ENCODE results near the gene WDFY3.

Gene WDFY3

DNA sequence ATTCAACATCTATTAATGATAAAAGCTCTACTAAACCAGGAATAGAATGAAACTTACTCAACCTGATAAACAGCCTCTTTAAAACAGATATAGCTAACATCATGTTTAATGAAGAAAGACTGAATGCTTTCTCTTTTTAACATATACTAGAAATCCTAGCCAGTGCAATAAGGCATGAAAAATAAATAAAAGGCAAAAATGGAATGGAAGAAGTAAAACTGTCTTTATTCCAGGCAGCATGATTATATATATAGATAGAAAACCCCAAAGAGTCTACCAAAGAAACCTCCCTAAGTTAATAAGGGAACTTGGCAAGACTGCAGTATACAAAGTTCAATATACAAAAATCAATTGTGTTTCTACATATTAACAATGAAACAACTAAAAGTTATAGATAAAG is 25.5 kb downstream of the WDFY3 start:
- TF ChIP-seq, protein P1, sequence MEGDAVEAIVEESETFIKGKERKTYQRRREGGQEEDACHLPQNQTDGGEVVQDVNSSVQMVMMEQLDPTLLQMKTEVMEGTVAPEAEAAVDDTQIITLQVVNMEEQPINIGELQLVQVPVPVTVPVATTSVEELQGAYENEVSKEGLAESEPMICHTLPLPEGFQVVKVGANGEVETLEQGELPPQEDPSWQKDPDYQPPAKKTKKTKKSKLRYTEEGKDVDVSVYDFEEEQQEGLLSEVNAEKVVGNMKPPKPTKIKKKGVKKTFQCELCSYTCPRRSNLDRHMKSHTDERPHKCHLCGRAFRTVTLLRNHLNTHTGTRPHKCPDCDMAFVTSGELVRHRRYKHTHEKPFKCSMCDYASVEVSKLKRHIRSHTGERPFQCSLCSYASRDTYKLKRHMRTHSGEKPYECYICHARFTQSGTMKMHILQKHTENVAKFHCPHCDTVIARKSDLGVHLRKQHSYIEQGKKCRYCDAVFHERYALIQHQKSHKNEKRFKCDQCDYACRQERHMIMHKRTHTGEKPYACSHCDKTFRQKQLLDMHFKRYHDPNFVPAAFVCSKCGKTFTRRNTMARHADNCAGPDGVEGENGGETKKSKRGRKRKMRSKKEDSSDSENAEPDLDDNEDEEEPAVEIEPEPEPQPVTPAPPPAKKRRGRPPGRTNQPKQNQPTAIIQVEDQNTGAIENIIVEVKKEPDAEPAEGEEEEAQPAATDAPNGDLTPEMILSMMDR (IDR thresholded peaks at IDR 0.05; ENCODE audit: poor library complexity, severe bottlenecking): no peak
- H3K4me3 ChIP-seq (ENCODE audit: severe bottlenecking): no peak overlapping the region
- peaks cover 8% of the 10 kb centered on the region for H3K36me3 ChIP-seq (ENCODE audit: low read depth)

DNA sequence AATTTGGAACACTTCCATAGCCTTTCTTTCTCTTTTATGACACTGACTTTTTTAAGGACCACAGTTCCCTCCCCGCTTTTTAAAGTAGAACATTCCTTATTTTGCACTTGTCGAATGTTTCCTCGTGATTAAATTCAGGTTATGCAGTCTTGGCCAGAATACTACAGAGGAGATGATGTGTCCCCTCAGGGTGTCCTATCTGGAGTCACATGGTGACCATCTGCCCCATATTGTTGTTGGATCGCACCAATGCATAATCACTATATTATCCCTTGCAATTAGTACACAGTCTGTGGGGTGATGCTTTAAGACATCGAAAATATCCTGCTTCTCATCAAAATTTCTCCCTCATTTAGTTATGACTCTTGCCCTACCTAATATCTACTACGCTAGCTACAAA is 27.4 kb downstream of the WDFY3 start:
- peaks cover 22% of the 10 kb centered on the region for H3K4me1 ChIP-seq (ENCODE audit: insufficient read depth, poor library complexity, severe bottlenecking)
- peak overlapping the region; percentile 70 for H3K27ac ChIP-seq (ENCODE audit: poor library complexity, severe bottlenecking)
- DNase-seq (ENCODE audit: low spot score): no peak
- H3K36me3 ChIP-seq (ENCODE audit: low read depth): peaks cover 8% of the 10 kb centered on the region
- TF ChIP-seq, protein P1 (IDR thresholded peaks at IDR 0.05; ENCODE audit: poor library complexity, severe bottlenecking): no peak
- ATAC-seq (ENCODE audit: low read depth): no peak
- H3K4me3 ChIP-seq (ENCODE audit: severe bottlenecking): no peak overlapping the region
- H3K27me3 ChIP-seq (ENCODE audit: insufficient read depth, poor library complexity, severe bottlenecking): no peaks in the 10 kb centered on the region
- H3K9me3 ChIP-seq (ENCODE audit: severe bottlenecking): peaks cover 8% of the 10 kb centered on the region

More for the DNA sequence above, 25.5 kb downstream of the WDFY3 start:
- Histone ChIP-seq H3K27me3 (ENCODE audit: insufficient read depth, poor library complexity, severe bottlenecking) (no peaks in the 10 kb centered on the region), H3K9me3 (ENCODE audit: severe bottlenecking) (peaks cover 8% of the 10 kb centered on the region), H3K27ac (ENCODE audit: poor library complexity, severe bottlenecking) (no peak overlapping the region), H3K4me1 (ENCODE audit: insufficient read depth, poor library complexity, severe bottlenecking) (peaks cover 22% of the 10 kb centered on the region)
- no peak for ATAC-seq (ENCODE audit: low read depth)
- no peak for DNase-seq (ENCODE audit: low spot score)

DNA sequence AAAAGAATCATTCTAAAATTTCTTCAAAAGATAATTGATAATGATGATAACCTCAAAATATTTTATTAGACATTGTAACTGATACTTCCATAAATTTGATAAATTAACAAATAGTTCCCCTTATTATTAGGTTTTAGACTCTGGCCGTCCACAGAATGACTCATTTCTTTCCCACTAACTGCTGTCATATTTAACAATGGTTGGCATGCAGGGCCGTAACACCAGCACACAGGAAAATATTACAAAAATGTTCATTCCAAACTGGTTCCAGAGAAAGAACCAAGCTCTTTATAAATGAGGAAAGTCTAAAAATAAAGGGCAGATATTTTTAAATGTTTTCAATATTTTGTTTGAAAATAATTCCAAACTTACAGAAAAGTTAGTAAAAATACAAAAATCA is 28.2 kb downstream of the WDFY3 start:
- Histone ChIP-seq H3K4me3 (ENCODE audit: severe bottlenecking) (no peak overlapping the region), H3K27ac (ENCODE audit: poor library complexity, severe bottlenecking) (peak overlapping the region; percentile 70), H3K4me1 (ENCODE audit: insufficient read depth, poor library complexity, severe bottlenecking) (peaks cover 22% of the 10 kb centered on the region), H3K27me3 (ENCODE audit: insufficient read depth, poor library complexity, severe bottlenecking) (no peaks in the 10 kb centered on the region), H3K9me3 (ENCODE audit: severe bottlenecking) (peaks cover 8% of the 10 kb centered on the region), H3K36me3 (ENCODE audit: low read depth) (peaks cover 8% of the 10 kb centered on the region)
- DNase-seq (ENCODE audit: low spot score) (no peak), ATAC-seq (ENCODE audit: low read depth) (peak; percentile 92)
- TF ChIP-seq, protein P1 (IDR thresholded peaks at IDR 0.05; ENCODE audit: poor library complexity, severe bottlenecking): no peak

DNA sequence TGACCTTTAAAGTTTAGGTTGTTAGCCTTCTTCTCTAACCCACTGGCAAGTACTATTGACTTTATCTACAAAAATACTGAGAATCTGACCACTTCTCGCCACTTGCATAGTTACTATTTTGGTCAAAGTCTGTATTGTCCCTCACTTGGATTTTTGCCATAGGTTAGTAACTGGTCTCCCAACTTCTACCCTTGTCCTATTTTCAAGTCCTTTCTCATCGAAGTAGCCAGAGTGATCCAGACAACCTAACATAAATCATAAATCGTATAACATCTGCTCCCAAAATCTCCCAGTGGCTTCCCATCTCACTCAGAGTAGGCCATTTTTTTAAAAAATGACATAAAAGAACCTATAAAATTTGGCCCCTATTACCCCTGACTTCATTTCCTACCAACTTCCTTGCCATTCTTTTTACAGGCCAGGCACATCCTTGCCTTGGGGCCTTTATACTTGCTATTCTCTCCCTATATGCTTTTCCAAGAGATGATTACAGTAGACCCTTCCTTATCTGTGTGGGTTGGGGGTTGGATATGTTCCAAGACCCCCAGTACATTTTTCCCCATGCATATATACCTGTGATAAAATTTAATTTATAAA is 29.0 kb downstream of the WDFY3 start:
- H3K9me3 ChIP-seq (ENCODE audit: severe bottlenecking): peaks cover 6% of the 10 kb centered on the region
- H3K27me3 ChIP-seq (ENCODE audit: insufficient read depth, poor library complexity, severe bottlenecking): no peaks in the 10 kb centered on the region
- no peak for DNase-seq (ENCODE audit: low spot score)
- TF ChIP-seq, protein P1 (IDR thresholded peaks at IDR 0.05; ENCODE audit: poor library complexity, severe bottlenecking): no peak
- peak overlapping the region; percentile 70 for H3K27ac ChIP-seq (ENCODE audit: poor library complexity, severe bottlenecking)
- H3K4me1 ChIP-seq (ENCODE audit: insufficient read depth, poor library complexity, severe bottlenecking): peaks cover 22% of the 10 kb centered on the region
- ATAC-seq (ENCODE audit: low read depth): no peak
- no peak overlapping the region for H3K4me3 ChIP-seq (ENCODE audit: severe bottlenecking)
- peaks cover 8% of the 10 kb centered on the region for H3K36me3 ChIP-seq (ENCODE audit: low read depth)

DNA sequence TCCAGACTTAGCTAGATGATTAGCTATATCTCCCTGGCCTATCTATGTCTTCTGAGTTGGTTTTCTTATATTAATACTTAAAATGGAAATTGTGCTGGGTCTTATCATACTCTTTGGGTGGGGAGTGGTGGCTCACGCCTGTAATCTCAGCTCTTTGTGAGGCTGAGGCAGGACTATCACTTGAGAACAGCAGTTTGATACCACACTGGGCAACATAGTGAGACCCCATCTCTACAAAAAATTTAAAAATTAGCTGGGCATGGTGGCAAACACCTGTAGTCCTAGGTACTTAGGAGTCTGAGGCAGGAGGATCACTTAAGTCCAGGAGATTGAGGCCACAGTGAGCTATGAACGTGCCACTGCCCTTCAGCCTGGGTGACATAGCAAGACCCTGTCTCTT is 30.4 kb downstream of the WDFY3 start:
- peaks cover 22% of the 10 kb centered on the region for H3K4me1 ChIP-seq (ENCODE audit: insufficient read depth, poor library complexity, severe bottlenecking)
- TF ChIP-seq, protein P1 (IDR thresholded peaks at IDR 0.05; ENCODE audit: poor library complexity, severe bottlenecking): no peak
- no peaks in the 10 kb centered on the region for H3K27me3 ChIP-seq (ENCODE audit: insufficient read depth, poor library complexity, severe bottlenecking)
- DNase-seq (ENCODE audit: low spot score) (no peak), ATAC-seq (ENCODE audit: low read depth) (no peak)
- H3K4me3 ChIP-seq (ENCODE audit: severe bottlenecking): no peak overlapping the region
- no peak overlapping the region for H3K27ac ChIP-seq (ENCODE audit: poor library complexity, severe bottlenecking)
- H3K36me3 ChIP-seq (ENCODE audit: low read depth): peaks cover 8% of the 10 kb centered on the region
- H3K9me3 ChIP-seq (ENCODE audit: severe bottlenecking): no peaks in the 10 kb centered on the region
